ENCODE data around the gene BUB1. TPM values are rescaled to one million over a fixed set of nuclear protein-coding genes. Genes with fewer than 3 reads are reported as not detected.
"Not testable (repeated sequence)": the region's sequence is repeated elsewhere in the genome, so short reads cannot be mapped to it uniquely, and the experiment has no call there.

BUB1 gene
- total RNA-seq, 1 experiment from 2014 or later, result 174 TPM

DNA sequence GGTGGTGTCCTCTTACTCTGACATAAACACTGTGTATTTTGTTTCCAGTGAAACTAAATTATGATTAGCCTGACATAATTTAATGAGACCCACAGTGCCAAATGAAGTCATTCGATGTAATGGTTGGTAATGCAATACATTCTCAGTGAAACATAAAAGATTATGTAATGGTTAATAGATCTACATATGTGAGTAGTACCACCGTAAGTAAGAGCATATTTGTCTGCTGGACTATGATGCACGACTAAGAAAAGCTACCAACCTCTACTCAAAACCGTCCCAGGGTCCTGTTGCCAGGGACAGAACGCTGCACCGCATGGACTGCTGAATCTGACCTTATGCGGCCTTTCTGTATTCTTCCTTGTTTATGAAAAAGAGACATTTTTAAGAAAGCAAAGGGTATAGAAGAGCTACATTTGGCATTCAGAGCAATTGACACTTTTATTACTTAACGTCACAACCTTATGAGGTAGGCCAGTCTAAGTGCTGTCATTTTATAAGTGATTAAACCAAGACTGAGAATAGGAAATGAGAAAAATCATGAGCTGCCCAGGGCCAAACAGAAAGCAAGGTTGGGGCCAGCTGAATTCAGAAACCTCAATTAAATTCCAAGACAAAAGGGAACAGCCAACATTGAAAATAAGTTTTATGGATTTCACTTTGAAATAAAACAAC lies 73.8 kb downstream of the BUB1 start:
- not testable (repeated sequence) for DNase-seq (ENCODE audit: low read depth)

DNA sequence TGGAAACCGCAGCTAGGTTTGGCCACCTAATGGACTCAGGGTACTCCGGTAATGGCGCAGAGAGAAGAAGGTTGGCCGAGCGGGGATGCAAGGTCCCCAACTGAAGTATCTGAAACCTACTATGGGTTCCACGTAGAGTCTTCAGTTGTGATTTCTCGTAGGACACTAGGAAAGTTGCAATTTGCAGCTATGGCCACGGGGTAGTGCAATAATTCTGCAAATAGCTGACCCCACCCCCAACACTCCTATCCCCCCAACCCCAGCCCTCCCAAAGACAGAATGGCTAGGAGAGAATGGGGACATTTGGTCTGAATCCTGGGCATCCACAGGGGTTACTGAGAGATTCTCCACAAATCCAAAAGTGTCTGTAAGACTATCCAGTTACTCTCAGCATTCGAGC lies 75.7 kb downstream of the BUB1 start:
- not testable (repeated sequence) for DNase-seq (ENCODE audit: low read depth)

DNA sequence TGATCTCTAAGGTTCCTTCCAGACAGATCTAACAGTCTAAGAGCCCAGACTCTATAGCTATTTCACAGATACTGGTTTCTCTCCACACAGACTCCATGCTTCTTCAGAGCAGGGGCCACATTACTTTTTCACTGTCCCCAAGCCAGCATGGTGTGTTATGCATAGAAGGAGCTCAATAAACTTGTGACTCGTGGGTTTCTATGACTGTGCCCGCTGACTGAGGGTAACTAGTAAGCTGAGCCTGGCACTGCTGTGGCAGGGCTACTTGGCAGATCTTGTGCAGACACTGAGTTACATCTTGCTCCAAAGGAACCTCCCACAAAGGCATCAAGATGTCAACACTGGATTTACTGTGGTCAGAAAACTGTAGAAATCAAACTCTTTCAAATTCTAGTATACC lies 85.9 kb downstream of the BUB1 start:
- DNase-seq (ENCODE audit: low read depth), result not testable (repeated sequence)

DNA sequence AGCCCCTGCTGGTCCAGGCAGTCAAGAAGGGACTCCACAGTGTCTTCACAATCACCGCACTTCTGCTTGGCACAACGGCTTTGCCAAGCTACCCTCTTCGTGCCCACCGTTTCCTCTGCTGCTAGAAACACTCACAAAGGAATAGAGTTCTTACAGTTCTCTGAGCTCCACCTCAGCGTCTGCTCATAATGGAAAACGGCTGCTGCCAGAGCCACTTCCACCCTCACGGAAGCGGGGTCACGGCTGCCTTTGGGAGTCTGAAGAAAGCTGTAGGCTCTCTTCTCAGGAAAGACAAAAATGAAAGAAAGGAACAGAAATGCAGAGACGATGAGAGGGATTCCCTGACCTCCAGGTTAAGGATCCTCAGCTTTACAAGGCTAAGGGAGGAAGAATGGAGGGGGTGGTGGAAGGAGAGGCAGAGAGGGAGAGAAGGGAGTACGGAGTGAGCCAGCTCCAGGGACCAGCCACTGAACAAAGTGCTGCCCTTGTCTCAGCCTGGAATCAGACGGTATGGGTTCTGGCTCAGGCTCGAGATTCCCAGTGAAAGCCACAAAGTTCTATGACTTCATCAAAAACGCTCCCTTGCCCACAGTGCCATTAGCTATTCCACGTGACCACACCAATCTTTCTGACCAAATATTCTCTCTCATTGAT lies 88.1 kb downstream of the BUB1 start:
- DNase-seq (ENCODE audit: low read depth), result not testable (repeated sequence)

DNA sequence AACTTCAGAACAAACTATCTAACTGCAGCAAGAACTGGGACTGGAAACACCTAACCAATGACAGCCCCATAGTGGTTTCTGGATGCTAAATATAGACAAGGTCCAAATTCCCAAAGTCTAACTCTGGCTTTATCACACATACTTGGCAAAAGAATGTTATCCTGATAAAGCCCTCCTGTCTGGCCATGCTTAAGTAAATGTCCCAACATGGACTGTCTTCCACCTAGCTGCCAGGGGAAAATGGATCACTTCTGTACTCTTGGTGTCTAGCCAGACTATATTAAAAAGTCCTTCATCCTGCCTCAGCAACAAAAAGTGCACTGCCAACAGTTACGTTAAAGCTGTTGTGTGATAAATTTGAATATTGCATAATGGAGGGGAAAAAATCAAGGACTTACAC lies 89.3 kb downstream of the BUB1 start:
- DNase-seq (ENCODE audit: low read depth), result not testable (repeated sequence)

Other genes with a start within 250 kb of the BUB1 start
- gene LIMS4, start 205.2 kb downstream of the BUB1 start, total RNA-seq (2014; rRNA removed; shearing (Covaris generic)), result 0.12 and 0.29 TPM in 2 replicates
- gene RGPD6, start 100.8 kb downstream of the BUB1 start, total RNA-seq (2014; rRNA removed; shearing (Covaris generic)), result 15.1 and 20.1 TPM in 2 replicates
- gene ACOXL, start 54.5 kb upstream of the BUB1 start, total RNA-seq (2014; rRNA removed; shearing (Covaris generic)), result not detected in 2 replicates

Measured in RPMI7951 (cell line).